Fibroblast of skin of right biceps (primary cell): ENCODE data around the gene ITPR3.
A peak's percentile ranks its signal among the peaks of the same experiment; 100 is the strongest.
"Not testable (repeated sequence)": the region's sequence is repeated elsewhere in the genome, so short reads cannot be mapped to it uniquely, and the experiment has no call there.

Experiments used
- DNase-seq: peaks from one replicate; pipeline ENCODE4 v3.0.0-alpha.2; 2013

ITPR3 gene

DNA sequence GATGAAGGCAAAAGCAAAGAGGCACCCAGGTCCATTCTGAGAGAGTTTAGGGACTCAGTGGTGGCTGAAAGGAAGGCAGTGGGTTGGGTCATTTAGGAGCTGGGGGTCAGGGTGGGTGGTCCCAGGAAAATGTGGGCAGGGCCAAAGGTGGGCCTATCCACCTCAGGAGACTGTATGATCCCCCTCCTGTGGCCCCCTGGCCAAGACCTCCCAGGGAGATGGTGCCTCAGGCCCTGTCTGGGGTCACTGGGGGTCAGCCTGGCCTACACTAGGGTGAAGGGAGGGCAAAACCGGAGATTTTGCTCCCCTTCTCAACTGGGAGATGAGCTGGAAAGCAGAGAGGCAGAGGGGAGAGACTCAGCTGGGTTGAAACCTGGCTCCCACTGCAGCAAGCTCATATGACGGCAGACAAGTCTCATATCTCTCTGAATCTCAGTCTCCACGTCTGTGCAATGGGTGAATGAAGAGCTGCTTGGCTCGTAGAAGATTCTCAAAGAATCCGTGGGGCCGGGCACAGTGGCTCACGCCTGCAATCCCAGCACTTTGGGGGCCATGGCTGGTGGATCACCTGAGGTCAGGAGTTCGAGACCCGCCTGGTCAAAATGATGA is 29.6 kb upstream of the ITPR3 start:
- DNase-seq, result no peak

DNA sequence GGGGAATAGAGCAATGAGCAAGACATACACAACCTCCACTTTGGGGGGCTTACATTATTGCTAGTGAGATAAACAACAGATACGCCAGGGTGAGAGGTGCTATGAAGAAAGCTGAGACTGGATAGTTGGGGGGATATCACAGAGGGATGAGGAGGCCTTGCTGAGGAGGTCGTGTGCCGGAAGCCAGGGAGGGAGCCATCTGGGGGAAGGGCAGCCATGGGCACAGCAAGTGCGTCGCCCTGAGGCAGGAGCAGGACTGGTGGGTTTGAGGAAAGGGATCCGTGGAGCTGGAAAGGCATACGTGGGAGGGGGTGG is 28.9 kb upstream of the ITPR3 start:
- no peak for DNase-seq

DNA sequence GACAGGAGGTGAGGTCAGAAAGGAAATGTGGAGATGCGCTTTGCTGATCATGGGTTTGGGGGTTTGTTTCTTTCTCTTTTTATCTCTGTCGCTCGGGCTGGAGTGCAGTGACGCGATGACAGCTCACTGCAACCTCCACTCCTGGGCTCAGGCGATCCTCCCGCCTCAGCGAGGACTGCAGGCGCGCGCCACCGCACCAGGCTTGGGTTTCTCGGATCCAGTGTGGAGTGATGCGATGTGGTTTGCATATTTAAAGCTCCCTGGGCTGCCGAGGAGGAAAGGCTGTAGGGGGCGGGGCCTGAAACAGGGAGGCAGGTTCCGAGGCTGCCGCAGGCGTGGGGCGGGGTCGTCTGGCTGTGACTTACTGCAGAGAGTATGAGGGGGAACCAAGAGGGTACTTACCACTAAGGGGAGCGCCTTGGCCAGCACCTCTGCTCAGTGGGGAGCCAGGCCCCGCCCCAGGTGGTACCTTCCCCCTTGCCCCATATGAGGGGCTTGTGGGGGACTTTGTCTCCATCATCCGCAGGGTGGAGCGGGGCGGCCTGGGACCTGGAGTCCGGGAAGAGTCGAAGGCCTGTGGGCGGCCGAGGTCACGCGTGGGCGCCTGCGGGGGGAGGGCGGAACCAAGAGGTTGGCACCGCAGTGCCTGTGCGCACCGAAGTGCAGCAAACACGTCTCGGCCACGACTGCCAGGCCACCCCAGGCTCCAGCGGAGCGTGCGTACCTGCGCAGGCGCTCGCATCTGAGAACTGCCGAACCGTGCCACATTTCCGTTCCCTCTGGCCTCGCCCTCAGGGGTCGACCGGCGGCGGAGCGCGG is 28.3 kb upstream of the ITPR3 start:
- no peak for DNase-seq

DNA sequence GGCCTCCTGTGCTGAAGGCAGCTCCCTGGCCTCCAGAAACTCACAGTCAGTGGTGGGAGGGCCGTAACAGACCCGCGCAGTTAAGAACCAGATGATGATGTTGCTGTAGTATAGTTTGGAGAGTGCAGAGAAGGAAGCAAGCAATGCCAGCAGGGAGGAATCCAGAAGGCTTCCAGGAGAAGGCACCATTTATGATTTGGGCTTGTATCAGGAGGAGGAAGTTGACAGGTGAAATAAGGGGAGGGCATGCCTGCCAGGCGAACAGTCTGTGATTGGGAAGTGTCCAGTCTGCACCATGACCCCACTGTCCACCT is 27.8 kb upstream of the ITPR3 start:
- DNase-seq, result no peak

DNA sequence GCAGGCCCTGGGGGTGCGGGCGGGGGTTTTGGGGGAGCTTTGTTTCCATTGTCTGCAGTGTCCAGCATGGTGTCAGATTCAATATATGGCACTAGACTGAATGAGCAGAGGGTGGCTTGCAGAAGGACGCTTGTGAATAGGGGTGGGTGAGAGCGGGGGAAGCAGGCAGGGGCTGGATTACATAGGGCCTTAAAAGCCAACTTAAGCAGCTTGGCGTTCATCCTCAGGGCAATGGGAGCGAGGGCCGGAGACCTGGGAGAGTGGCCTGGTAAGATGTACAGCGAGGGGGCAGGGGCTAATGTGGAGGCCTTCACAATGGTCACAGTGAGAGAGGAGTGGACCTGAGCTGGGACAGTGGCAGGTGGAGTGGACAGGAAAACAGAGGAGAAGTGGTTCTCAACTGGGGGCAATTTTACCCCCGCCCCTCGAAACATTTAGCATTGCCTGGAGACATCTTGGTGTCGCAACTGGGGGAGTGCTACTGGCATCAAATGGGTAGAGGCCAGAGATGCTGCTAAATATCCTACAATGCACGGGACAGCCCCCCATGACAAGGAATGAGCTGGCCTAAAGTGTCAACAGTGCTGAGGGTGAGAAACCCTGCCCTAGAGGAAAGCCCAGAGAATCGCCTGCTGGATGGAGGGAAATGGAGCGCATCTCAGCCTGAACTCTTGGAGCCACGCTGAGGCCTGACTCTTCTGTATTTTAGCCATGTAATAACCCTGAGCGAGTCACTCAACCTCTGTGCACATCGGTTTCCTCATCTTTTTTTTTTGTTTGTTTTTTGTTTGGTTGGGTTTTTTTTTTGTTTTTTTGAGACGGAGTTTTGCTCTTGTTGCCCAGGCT is 25.9 kb upstream of the ITPR3 start:
- no peak for DNase-seq

GRCh38 chr6:33596894-33597293 is 24.2 kb upstream of the ITPR3 start:
- not testable (repeated sequence) for DNase-seq

DNA sequence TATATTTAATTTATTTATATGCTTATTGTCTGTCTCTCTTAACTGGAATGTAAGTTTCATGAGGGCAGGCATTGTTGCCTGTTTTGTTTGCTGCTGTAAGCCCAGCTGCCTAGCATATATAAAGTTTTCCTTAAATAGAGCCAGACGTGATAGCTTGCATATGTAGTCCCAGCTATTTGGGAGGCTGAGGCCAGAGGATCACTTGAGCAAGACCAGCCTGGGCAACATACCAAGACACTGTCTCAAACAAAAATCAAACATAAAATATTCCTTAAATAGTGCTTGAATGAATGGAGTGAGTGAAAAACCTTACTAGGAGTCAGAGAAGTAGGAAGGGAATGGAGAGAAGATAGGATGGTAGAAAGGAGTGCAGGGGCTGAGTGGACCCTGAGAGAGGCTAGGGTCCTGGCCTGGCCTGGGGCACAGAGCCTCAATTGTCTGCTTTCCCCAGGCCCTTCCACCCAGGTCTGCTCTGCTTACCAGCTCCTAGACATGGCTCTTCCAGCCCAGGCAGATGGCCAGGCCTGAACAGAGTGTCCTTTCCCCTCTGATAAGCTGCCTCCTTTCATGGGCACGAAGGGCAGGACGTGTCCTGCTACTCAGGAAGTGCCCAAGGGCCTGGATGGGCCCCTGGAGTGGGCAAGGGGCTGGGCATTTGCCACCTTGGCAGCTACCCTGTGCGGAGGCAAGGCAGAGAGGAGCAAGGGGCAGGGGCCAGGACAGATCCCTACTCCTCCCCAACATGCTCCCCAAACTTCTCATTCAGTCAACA is 23.4 kb upstream of the ITPR3 start:
- DNase-seq, result no peak

- no peak for DNase-seq
Observed at GRCh38 chr6:33599413-33599938, 21.6 kb upstream of the ITPR3 start.

GRCh38 chr6:33600761-33601160 is 20.4 kb upstream of the ITPR3 start:
- no peak for DNase-seq

DNA sequence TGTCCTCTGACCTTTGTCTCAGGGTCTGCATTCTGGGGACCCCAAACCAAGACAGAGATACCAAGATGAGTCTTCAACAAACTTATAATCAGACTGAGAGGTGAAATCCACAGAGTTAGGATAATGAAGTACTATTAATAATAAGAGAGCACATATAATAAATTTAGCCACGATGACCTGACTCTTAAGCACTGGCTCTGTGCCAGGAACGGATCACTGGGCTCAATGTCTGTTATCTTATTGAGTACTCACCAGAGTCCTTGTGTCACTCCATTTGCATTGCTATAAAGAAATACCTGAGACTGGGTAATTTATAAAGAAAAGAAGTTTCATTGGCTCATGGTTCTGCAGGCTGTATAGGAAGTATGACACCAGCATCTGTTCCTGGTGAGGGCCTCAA is 18.9 kb upstream of the ITPR3 start:
- DNase-seq, result no peak

GRCh38 chr6:33604941-33605854 is 15.9 kb upstream of the ITPR3 start:
- DNase-seq, result no peak

GRCh38 chr6:33606642-33607041 is 14.5 kb upstream of the ITPR3 start:
- DNase-seq, result no peak

DNA sequence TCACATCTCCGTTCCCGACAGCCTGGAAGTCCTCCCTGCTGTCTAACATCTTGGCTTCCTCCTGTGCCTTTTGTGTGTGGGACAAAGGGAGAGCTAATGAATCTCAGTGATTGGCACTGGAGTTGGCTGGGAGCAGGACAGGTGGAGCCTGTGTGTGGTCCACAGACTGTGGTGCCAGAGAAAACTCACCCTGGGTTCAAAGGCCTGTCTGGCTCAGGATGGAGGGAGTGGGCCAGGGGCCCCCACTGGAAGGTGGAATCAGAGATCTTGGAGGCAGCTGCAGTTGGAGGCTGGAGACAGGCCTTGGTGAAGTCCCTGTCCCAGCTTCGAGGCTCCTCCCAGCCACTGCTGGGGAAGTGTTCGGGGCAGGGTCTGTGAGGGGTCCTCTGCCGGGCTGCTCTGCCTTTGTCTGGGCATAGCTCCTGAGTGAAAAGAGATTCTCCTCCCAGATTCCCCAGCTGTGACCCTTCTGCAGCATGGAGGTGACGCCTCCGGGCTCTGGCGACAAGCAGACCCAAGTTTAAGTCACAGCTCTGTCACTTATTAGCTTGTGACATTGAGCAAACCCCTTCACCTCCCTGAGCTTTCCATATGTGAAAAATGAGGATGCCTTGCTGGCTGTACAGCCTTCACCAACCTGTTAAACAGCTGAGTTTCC is 13.9 kb upstream of the ITPR3 start:
- DNase-seq, result no peak

DNA sequence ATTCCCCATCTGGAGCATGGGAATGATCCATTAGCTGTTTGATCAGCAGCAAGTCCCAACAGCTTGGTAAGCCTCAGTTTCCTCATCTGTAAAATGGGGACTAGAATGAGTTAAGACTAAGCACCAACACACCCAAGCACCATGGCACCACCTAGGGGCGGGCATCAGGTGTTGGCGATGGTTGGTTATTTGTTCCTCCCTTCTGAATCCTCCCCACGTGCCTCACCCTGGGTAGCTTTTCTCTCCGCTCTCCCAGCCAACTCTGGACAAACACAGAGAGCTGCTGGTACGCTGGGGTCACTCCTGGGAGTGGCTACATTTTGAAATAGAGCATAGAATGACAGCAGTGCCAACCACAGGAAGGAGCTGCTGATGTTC is 13.3 kb upstream of the ITPR3 start:
- DNase-seq, result no peak

DNA sequence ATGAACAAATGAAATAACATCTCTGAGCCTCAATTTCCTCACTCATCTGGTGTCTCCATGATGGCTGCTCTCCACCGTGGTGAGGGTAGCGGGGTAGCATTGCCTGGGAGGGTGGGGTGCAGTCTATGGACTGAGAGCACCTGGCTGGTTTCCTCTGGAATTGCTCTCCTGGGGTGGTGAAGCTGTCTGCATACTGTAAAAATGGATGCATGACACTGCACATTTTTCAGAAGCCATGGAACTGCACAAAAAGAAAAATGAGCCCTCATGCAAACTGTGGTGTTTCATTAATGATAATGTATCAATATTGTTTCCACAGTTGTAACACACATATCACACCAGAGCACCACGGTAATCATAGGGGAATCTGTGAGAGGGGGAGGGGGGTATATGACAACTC is 12.1 kb upstream of the ITPR3 start:
- no peak for DNase-seq

GRCh38 chr6:33609528-33609927 is 11.6 kb upstream of the ITPR3 start:
- peak; percentile 32 for DNase-seq

- no peak for DNase-seq
Observed at GRCh38 chr6:33610067-33610466, 11.1 kb upstream of the ITPR3 start.

GRCh38 chr6:33610779-33611732 is 10.1 kb upstream of the ITPR3 start:
- DNase-seq, result no peak

DNA sequence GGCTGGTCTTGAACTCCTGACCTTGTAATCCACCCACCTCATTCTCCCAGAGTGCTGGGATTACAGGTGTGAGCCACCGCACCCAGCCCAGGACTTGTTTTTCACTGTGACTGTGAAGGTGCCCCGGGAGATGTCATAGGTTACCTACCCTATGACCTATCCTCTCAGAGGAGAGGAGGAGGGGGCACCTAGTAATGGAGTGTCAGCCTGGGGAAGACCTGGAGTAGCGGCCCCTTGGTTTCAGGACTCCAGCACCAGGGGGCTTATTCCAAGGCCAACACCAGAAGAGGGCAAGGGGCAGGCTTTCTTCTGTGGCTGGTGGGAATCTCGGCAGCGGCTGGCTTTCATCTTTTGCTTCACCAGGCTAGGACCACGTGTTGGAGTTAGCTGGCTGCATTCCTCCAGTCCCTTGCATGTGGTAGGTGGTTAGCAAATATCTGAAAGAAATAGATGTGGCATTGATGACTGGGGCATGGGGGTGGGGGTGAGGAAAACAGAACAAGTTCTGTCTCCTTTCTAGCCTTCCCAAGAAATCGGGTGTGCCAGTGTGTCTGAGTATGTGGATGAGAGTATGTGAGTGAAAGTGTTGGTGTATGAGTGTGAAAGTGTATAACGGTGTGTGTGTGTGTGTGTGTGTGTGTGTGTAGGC is 7.9 kb upstream of the ITPR3 start:
- DNase-seq, result peak; percentile 59

DNA sequence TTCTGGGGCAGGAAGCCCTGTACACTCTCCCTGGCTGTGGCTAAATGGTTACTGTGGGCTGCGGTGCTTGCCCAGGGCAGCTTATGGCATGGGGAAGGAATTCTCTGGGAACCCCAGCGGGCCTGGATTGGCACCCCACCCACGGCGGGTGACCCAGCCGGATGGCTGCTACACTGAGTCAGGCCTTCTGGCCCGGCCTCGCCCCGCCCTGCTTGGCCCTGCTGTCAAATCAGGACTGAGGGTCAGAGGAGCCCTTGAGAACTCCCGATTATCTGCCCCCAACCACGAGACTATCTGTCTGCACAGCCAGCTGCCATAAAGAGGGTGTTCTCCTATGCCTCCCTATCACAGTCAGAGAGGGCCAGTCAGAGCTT is 7.3 kb upstream of the ITPR3 start:
- DNase-seq, result no peak
